HG03460 (cell line): ENCODE measurements around the gene NPIPB9.
"Not testable (repeated sequence)": the region's sequence is repeated elsewhere in the genome, so short reads cannot be mapped to it uniquely, and the experiment has no call there.

Experiments
- ATAC-seq: cut with Tn5 transposase; IDR thresholded peaks from one replicate; pipeline ENCODE4 v1.9.1; 2021; ENCODE audit not compliant: unreplicated experiment

The NPIPB9 gene

GRCh38 chr16:28751487-28751886 is at the start of gene NPIPB9:
Gene NPIPB9 (plus strand): TSS chr16:28751787.
- ATAC-seq: not testable (repeated sequence)

DNA sequence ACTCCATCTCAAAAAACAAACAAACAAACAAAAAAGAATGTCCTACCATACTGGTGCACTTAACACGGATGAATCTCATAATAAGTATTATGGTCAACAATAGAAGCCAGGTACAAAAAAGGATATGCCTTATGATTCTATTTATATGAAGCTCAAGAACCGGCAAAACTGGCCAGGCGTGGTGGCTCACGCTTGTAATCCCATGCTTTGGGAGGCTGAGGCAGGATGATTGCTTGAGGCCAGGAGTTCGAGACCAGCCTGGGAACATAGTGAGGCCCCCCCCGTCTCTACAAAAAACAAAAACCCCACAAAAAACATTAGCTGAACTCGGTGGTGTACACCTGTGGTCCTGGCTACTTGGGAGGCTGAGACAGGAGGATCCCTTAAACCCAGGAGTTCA is 47.3 kb upstream of the NPIPB9 start:
- ATAC-seq: not testable (repeated sequence)

DNA sequence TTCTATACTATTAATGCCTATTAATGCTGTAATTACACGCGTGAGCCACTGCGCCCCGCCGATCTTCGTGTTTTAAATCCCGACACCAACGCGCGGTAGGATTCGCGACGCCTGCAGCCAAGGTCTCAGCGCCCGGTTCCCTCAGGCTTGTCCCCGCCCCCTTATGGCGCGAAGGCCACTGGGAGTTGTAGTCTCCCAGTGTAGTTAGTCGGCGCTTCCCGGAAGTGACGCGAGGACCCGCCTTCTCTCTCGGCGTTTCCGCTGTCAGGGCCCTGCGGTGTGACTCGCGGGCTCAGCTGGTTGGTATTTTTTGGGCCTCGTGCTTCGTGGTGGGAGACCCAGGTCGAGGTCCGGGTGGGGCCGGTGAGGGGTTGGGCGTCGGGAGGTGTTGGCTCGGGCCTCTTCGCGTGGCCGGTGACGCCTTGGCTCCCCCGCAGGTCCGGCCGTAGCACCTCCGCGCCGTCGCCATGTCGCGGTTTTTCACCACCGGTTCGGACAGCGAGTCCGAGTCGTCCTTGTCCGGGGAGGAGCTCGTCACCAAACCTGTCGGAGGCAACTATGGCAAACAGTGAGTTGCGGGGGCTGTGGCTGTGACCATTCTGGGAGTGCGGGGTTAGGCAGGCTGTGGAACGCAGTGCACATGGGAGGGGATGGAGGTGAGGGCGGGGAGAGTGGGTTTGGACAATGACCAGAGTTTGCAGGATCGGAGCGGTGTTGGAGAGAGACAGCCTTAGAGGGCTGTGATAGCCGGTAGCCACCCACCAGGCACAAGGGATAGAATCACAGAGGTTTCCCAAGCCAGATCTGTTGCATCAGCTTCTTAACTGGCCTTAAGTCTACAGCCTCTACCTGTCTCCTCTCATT is 40.1 kb upstream of the NPIPB9 start, which contains the start of gene EIF3C:
TSS of gene EIF3C (plus strand) at position 245 of the 864 bp plus-strand sequence. CDS start at position 468, 223 bp downstream.
- peak; percentile 95 for ATAC-seq

DNA sequence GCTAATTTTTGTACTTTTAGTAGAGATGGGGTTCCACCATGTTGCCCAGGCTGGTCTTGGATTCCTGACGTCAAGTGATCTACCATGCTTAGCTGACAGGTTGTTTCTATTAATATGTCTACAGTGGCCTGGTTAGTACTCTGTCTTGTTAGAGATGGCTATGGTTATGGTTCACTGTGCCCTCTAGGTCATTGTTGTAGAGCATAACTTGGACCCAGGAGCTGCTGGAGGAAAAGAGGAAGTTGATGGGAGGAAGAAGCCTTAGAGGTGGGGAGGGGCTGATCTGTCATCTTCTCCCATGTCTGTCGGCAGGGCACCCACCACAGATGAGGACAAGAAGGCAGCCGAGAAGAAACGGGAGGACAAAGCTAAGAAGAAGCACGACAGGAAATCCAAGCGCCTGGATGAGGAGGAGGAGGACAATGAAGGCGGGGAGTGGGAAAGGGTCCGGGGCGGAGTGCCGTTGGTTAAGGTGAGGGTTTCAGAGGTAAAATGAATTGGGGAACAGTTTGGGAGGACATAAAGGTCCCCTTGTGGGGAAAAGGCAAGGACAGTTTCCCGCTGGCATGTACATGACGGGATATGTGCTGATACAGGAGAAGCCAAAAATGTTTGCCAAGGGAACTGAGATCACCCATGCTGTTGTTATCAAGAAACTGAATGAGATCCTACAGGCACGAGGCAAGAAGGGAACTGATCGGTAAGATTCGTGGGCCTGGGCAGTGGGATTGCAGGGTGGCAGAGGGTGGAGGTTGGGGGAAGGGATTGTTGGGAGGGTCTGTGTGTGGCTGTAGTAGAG is 28.5 kb upstream of the NPIPB9 start:
- ATAC-seq: not testable (repeated sequence)

DNA sequence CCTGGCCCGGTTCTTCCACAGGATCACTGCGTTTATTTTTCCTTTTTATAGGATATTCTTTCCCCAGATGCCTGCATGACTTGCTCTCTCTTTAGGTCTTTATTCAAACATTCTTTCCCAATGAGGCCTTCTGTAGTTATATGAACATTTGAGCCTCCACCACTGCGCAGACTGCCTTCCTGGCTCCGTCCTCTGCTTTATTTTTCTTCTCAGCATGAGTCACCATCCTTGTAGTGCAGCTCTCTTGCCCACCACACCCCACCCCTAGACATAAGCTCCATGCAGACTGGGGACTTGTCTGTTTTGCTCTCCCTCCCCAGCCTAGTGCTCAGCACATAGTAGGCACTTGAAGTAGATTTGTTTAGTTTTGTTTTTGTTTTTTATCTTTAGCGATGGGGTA is 20.3 kb upstream of the NPIPB9 start:
- not testable (repeated sequence) for ATAC-seq

DNA sequence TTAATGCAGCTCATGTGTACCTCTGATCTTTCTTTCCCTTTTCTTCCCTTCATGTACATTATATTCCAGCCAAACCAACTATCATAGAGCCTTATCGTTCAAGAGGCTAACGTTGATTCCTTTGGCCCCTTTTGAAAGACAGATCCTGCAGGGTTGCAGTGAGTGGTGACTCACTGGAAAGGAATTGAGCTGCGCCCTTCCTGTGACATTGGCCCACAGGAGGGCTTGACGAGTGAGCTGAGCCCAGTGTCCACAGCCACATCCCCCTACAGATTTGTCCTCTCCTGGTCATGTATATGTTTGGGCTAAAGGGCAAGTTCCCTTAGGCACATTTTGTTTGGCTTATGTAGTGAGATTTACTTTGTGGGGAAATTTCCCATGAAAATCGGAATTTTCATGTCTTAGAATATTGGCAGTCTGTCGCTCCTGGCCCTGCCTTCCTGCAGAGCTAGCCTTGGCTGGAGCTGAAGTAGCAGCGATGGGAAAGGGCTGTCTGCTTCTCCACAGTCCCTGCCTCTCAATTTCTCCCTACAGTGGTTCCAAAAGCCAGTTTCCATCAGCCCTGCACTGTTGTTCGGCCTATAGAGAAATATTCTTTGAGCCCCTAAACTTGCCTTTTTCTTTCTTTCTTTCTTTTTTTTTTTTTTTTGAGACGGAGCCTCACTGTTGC is 19.0 kb upstream of the NPIPB9 start:
- ATAC-seq: not testable (repeated sequence)

DNA sequence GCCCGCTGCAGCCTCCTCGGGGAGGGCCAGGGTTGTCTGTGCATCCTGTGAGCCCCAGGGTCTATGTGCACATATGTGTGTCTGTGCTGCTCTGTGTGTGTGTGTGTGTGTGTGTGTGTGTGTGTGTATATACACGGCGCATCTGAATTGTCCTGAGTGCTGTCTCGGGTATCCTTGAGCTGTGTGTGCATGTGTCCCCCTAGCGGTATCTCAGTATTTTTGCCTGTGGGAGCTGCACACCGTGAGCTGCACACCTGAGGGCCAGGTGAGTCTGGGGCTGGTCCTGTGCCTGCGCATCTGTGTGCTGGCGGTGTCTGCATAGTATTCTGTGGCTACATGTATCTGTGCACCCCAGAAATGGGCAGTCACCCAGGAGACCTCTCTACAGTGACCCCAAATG is 11.8 kb upstream of the NPIPB9 start:
- not testable (repeated sequence) for ATAC-seq

DNA sequence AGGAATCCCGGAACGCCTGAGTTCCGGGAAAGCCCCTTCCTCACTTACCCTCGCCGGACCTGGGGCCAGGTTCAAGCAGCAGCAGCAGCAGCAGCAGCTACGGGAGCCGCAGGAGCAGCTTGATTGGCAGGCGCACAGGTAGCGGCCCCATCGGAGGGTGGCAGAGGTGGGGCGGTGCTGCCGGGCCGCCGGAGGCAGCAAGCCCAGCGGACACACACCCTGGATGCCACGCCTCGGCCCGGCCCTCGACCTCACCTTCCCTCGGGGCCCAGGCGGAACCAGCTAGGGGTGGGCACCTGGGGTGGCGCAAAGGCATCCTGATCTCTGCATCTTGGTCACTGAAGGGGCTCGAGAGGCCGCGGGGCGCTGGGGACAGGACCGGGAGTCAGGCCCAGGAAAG is 11.0 kb upstream of the NPIPB9 start:
- not testable (repeated sequence) for ATAC-seq

DNA sequence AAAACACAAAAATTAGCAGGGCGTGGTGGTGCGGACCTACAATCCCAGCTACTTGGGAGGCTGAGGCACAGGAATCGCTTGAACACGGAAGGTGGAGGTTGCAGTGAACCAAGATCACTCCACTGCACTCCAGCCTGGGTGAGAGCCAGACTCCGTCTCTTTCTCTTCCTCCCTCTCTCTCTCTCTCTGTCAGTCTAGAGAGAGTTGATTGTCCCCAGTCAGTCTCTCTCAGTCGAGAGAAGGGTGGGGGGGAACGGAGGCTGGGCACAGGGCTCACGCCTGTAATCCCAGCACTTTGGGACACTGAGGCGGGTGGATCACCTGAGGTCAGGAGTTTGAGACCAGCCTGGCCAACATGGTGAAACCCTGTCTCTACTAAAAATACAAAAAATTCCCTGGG is 10.3 kb upstream of the NPIPB9 start:
- not testable (repeated sequence) for ATAC-seq

- not testable (repeated sequence) for ATAC-seq
Measured at GRCh38 chr16:28746618-28747350, 4.8 kb upstream of the NPIPB9 start.

DNA sequence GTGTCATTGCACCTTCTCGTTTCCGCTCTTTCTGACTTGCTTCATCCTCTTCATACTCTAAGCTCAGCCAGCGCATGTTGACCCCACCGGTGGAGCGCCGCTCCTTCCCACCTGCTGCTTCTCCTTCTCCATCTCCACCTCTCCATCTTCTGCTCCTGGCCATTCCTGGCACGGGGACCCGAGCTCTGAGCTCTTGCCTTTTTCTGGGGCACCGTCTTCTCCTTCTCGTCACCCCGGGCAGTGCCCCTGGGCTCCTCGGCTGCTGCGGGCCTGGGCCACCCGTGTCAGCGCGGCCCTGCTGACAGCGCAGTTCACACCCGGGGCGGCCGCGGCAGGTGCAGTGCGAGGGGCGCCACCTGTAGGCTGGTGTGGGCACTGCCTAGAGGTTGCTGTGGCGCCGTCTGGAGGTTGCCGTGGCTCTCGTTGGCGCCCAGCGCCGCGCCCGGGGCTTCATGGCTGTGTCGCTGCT is 1.6 kb upstream of the NPIPB9 start:
- peak; percentile 96 for ATAC-seq

GRCh38 chr16:28750469-28751067 is 1.0 kb upstream of the NPIPB9 start:
- ATAC-seq: not testable (repeated sequence)

- not testable (repeated sequence) for ATAC-seq
Measured at GRCh38 chr16:28781697-28782096, 30.1 kb downstream of the NPIPB9 start.

DNA sequence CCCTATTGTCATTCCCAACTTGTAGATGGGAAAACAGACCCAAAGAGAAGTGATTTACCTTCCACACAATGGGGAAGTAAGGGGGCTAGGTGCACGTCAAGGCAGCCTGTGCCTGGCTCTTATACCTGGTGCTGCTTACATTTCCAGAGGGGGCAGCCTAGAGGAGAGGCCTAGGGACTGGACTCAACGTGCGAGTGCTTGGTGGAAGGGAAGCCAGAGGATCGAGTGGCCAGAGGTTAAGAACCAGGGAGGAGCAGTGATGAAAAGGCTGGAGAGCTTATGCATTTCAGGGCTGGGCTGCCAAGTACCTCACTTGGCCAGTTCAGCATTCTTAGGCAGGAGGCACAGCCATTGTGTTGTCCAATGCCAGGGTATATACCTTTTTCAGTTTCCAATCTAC is 30.8 kb downstream of the NPIPB9 start:
- not testable (repeated sequence) for ATAC-seq

DNA sequence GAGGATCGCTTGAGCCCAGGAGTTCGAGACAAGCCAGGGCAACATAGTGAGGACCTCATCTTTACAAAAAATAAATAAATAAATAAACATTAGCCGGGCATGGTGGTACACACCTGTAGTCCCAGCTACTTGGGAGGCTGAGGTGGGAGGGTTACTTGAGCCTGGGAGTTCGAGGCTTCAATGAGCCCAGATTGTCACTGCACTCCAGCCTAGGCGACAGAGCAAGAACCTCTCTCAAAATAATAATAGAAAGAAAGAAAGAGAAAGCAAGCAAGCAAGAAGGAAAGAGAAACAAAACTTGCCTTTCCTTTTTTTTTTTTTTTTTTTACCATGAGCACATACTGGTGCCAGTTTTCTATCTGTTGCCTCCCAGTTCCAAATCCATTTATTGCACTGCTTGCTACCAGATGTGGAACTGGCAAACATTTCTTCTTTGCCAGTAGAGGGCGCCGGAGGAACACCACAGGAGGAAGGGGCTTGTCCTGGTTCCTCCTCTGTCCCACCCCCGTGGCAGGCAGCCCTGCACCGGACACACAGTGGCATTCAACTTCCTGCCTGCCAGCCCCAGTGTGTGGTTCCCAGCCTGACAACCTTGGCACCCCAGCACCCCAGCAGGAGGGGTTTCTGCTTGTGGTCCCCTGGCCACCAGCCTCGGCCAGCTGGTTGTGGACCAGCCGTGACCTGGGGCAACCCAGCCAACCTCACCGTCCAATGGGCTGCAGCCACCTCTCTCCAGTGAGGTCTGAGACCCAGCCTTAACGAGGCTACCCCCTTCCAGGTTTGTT is 50.8 kb downstream of the NPIPB9 start:
- ATAC-seq: peak; percentile 63

GRCh38 chr16:28807445-28808120 is 56.0 kb downstream of the NPIPB9 start:
- not testable (repeated sequence) for ATAC-seq

DNA sequence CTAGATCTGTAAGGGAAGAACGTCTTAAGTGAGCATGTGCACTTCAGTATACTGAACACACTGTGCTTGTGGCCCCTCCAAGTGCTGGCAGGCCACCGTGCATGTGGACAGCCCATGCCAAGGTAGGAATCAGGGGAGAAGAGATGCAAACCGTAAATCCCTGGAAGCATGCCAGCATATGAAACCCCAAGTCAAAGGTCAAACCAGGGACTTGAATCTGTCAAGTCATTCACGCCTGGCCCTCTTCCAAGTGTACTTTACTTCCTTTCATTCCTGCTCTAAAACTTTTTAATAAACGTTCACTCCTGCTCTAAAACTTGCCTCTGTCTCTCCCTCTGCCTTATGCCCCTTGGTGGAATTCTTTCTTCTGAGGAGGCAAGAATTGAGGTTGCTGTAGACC is 68.4 kb downstream of the NPIPB9 start:
- no peak for ATAC-seq

- not testable (repeated sequence) for ATAC-seq
Measured at GRCh38 chr16:28820546-28820945, 69.0 kb downstream of the NPIPB9 start.
